ENCODE measurements around the gene ISCU.

ISCU gene

DNA sequence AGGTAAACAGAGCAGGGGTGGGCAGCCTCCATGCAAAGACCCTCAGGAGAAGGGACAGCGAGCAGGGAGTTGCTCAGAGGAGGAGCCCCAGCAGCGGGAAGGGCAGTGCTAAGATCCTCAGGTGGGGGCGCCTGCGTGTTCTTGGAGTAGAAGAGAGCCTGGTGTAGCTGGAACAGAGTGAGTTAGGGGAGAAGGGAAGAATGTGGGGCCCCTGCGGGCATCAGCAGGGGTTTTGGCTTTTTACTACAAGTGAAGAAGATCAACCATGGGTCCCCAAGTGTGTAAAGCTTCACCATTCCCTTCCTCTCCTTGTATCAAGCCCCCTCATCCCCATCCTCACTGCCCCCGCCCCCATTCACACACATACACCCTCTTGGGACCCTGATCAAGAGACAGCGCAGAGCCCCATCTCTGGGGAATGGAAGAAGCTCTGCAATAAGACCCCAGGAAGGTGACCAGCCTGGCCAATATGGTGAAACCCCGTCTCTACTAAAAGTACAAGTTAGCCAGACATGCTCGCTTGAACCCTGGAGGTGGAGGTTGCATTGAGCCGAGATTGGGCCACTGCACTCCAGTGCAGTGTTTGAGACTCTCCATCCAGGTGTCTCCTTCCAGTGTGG lies 45.7 kb downstream of the ISCU start:
- DNase-seq (ENCODE audit: low spot score), result no peak
- ChIA-PET CTCF (interaction anchor here (0.7 to 1.1 kb wide), 2 partner anchors 10 to 19 kb away, joined by 3 to 4 read pairs; no protein-coding TSS in a partner anchor), POLR2A (ENCODE audit: low non-redundant PET) (no interaction called here)
- H3K27ac ChIP-seq, result no peak overlapping the region
- TF ChIP-seq CTCF (conservative IDR thresholded peaks at IDR 0.05; ENCODE audit: low read depth), result no peak

- CTCF ChIA-PET, result interaction anchor here (1.1 kb wide), 1 partner anchor 9 kb away, joined by 4 read pairs; no protein-coding TSS in a partner anchor
These were observed 46.2 kb downstream of the ISCU start for GRCh38 chr12:108608616-108609015.

DNA sequence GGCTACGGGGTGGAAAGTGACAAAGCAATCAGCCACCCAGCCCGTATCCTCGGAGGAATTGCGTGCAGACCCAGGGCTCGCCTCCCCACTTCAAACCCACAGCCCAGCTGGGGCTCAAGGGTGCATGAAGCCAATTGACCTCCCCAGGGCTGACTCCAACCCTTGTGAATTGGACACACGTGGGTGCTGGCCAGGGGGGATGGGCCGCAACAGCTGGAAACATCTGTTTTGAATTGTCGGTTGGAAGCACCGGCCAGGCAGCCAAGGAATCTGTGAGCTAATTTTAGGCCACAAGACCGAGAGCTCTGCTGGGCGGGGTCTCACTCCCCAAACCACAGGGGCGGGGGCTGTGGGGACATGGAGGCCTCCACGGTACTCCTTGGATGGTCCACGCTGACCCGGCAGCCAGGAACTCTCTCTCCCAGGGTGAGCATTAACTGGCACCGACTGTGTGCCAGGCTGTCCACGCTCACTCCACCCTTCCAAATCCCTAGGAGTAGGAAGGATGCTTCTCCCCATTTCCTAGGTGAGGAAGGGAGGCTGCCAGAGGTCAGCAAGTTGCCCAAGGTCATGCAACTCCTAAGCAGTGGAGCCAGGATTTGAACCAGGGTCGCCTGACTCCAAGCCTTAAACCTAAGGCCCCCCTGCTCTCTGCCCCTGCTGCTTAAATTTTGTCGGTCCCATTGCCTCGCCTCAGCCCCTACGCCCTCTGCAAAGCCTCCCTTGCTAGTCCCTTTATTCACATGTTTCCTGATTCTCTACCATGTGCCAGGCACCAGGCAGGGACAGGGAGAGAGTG lies 47.3 kb downstream of the ISCU start:
- H3K27ac ChIP-seq, result no peak overlapping the region
- no peak for TF ChIP-seq CTCF (conservative IDR thresholded peaks at IDR 0.05; ENCODE audit: low read depth)
- ChIA-PET CTCF (interaction anchor here (0.6 kb wide), 1 partner anchor 615 kb away, joined by 4 read pairs; no protein-coding TSS in a partner anchor), POLR2A (ENCODE audit: low non-redundant PET) (no interaction called here)
- DNase-seq (ENCODE audit: low spot score), result no peak

More at GRCh38 chr12:108608616-108609015, 46.2 kb downstream of the ISCU start:
- POLR2A ChIA-PET (ENCODE audit: low non-redundant PET), result no interaction called here
- no peak for TF ChIP-seq CTCF (conservative IDR thresholded peaks at IDR 0.05; ENCODE audit: low read depth)
- DNase-seq (ENCODE audit: low spot score), result no peak
- H3K27ac ChIP-seq, result no peak overlapping the region

- no peak for TF ChIP-seq CTCF (conservative IDR thresholded peaks at IDR 0.05; ENCODE audit: low read depth)
- CTCF ChIA-PET, result no interaction called here
- no peak for DNase-seq (ENCODE audit: low spot score)
- POLR2A ChIA-PET (ENCODE audit: low non-redundant PET), result no interaction called here
- H3K27ac ChIP-seq, result no peak overlapping the region
These were observed 48.0 kb downstream of the ISCU start for GRCh38 chr12:108610336-108610815.

- CTCF ChIA-PET, result interaction anchor here (0.6 kb wide), 1 partner anchor 817 kb away, joined by 5 read pairs; no protein-coding TSS in a partner anchor
- DNase-seq (ENCODE audit: low spot score), result no peak
- H3K27ac ChIP-seq, result no peak overlapping the region
- TF ChIP-seq CTCF (conservative IDR thresholded peaks at IDR 0.05; ENCODE audit: low read depth), result no peak
- POLR2A ChIA-PET (ENCODE audit: low non-redundant PET), result no interaction called here
These were observed 48.6 kb downstream of the ISCU start for GRCh38 chr12:108610856-108611605.

- ChIA-PET POLR2A (ENCODE audit: low non-redundant PET) (interaction anchor here (0.6 kb wide), 1 partner anchor 47 kb away, joined by 3 read pairs; no protein-coding TSS in a partner anchor), CTCF (interaction anchor here (0.6 kb wide), 1 partner anchor 816 kb away, joined by 5 read pairs; no protein-coding TSS in a partner anchor)
- TF ChIP-seq CTCF (conservative IDR thresholded peaks at IDR 0.05; ENCODE audit: low read depth), result no peak
- H3K27ac ChIP-seq, result no peak overlapping the region
- DNase-seq (ENCODE audit: low spot score), result peak; percentile 83
These were observed 49.6 kb downstream of the ISCU start for GRCh38 chr12:108611884-108612415.

Data from RWPE1 (cell line).